Heart left ventricle (tissue), 13 donors: ENCODE data around the gene DAB1.

Experiments
- CTCF ChIP-seq, 12 donors: fragments of 200-600 bp; sonication (generic) in 4 of 12; IDR thresholded peaks; one replicate each; pipeline versions ENCODE4 v1.5.0 to v1.8.0; 2018 to 2022; ENCODE audit warnings: antibody characterized with exemption in 12 of 12, mild to moderate bottlenecking in 5 of 12
- POLR2A ChIP-seq, 2 donors: fragments of 450-650 bp; IDR thresholded peaks; one replicate each; pipeline ENCODE4 v1.6.1; 2017; ENCODE audit warnings: antibody characterized with exemption in 2 of 2, mild to moderate bottlenecking in 2 of 2, moderate library complexity in 2 of 2
- donor health status: ischemic (EF 13 %, LVEDD 7.1; RV severe dilation, severe dysfunction).
- donor health status: DM: no; HTN: yes; CAD: no.
- donor health status: DM: no; HTN: no; CAD: no.
- donor health status: ischemic (EF 25% LVEDD 6.9; RV normal size, moderate dysfunction).
- donor health status: ischemic (EF 25% LVEDD 5.7; RV mildly dilated, moderate dysfunction).
- donor health status: ischemic (EF 35%, LVEDD 5.7; RV mildly dilated, moderate dysfunction).
- donor health status: nonischemic (EF 11% LVEDD 7.7; RV severe dilation, severe dysfunction).
- donor health status: DM: yes; HTN: yes; CAD: no.
- donor health status: PGD.
- donor health status: ischemic (EF 29% LVEDD 5.4; RV normal size, mild dysfunction).
- donor health status: nonischemic (EF 23%, LVEDD 6.1; RV moderate dilation, normal function).

GRCh38 chr1:57188168-57188567 lies 235.7 kb downstream of the DAB1 start:
- TF ChIP-seq CTCF (IDR thresholded peaks at IDR 0.05): no peak
- TF ChIP-seq POLR2A (IDR thresholded peaks at IDR 0.05): no peak
